ENCODE results near the gene RBKS. TPM values are rescaled to one million over a fixed set of nuclear protein-coding genes. Genes with fewer than 3 reads are reported as not detected.

The RBKS gene
- total RNA-seq = 1.1 and 1.9 TPM in 2 replicates

GRCh38 chr2:27890146-27890923 is at the start of gene RBKS, which contains the start of gene BABAM2:
Gene RBKS (minus strand): TSS chr2:27890387. CDS start chr2:27890345, 42 bp downstream.
Gene BABAM2 (plus strand): TSS chr2:27890729. CDS start chr2:27894557, 3,828 bp downstream.

GRCh38 chr2:27771548-27772335 is 118.4 kb downstream of the RBKS start, which contains the start of gene MRPL33:
Gene MRPL33 (plus strand): TSS chr2:27771719. CDS start chr2:27771778, 59 bp downstream.

Other genes starting within 250 kb of the RBKS start
- 17.1 and 19.4 TPM in 2 replicates for gene SUPT7L, start 226.8 kb downstream of the RBKS start, total RNA-seq
- gene SLC4A1AP, start 226.5 kb downstream of the RBKS start, total RNA-seq = 23.2 and 27.7 TPM in 2 replicates
- 33.7 and 77.8 TPM in 2 replicates for gene MRPL33, start 118.7 kb downstream of the RBKS start, total RNA-seq
- gene BABAM2, start 342 bp upstream of the RBKS start, total RNA-seq = 8.7 and 10.1 TPM in 2 replicates